NCI-H2196 (cell line): Measurements from ENCODE around the gene GBGT1.

Source experiments
- DNase-seq: peaks from one replicate; lab custom pipeline; 2025; ENCODE audit not compliant: unreplicated experiment; lab: John Stamatoyannopoulos, UW

GBGT1 gene

GRCh38 chr9:133117271-133118178, 46.2 kb downstream of the GBGT1 start:
- DNase-seq, result peak; percentile 73

DNA sequence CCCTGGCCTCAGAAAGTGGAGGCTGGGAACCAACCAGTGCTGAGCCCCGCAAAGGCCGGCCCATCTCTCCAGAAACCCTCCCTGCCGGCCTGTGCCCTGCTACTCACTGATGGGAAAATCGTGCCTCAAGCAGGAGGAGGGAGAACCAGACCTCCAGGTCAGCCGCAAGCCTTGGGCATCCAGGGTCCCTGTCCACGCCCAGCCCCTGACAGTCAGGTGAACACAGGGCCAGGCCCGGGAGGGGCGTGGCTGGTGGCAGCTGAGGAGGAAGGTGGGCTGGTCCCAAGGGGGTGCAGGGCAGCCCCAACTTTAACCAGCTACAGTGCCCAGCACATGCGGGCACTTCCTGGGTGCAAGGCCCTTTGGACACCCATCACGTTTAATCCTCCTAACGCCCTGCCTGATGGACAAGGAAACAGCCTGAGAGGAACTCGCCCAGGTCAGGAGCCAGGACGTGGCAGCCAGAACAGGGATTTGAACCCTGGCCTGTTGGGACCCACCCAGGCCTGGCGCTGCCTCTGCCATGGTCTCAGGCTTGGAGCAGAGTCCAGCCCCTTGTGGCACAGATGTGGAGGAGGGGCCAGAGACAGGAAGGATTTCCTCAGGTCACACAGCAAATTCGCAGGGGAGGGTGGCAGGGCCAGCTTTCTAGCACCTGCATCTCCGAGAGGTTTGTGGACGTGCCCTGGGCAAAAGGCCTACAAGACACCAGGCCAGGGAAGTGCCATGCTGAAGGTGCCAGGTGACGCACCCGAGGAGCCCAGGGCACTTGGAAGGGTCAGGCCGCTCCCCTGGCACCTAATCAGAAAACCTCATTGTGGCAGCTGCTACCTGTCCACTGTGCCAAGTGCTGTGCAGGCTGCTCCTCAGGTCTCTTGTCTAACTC, 47.1 kb downstream of the GBGT1 start:
- no peak for DNase-seq

DNA sequence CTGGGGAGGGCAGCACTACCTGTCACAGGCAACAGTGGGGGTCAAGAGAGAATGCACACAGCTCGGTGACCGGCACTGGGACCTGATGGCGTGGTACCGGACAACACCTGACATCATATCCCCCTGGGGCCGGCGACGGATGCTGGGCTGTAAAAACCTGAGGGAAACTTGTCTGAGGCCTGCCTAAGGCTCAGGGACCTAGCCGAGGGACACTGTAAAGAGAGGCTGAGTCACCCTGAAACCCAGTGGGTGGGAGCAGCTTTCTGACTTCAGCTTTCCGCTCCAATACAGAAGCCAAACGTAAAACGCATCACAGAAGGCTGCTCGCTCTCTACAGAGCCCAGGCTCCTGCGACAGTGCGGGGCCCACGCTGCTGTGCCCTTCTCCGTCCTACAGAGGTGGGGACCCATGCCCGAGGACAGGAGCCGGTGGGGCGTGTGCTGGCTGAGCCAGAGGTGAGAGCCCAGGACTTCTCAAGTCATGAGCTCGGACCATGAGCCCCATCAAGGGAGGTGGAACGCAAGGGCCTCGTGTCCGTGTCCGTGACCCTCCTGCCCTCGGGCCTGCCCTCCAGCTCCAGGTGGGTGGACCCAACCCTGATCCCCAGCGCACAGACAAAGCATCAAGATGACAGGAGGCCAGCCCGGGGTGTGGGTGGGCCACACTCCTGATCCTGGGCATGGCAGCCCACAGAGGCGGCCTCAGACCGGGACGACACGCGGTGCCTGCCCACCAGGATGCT, 47.9 kb downstream of the GBGT1 start:
- no peak for DNase-seq

GRCh38 chr9:133114886-133115603, 48.7 kb downstream of the GBGT1 start:
- DNase-seq, result no peak

DNA sequence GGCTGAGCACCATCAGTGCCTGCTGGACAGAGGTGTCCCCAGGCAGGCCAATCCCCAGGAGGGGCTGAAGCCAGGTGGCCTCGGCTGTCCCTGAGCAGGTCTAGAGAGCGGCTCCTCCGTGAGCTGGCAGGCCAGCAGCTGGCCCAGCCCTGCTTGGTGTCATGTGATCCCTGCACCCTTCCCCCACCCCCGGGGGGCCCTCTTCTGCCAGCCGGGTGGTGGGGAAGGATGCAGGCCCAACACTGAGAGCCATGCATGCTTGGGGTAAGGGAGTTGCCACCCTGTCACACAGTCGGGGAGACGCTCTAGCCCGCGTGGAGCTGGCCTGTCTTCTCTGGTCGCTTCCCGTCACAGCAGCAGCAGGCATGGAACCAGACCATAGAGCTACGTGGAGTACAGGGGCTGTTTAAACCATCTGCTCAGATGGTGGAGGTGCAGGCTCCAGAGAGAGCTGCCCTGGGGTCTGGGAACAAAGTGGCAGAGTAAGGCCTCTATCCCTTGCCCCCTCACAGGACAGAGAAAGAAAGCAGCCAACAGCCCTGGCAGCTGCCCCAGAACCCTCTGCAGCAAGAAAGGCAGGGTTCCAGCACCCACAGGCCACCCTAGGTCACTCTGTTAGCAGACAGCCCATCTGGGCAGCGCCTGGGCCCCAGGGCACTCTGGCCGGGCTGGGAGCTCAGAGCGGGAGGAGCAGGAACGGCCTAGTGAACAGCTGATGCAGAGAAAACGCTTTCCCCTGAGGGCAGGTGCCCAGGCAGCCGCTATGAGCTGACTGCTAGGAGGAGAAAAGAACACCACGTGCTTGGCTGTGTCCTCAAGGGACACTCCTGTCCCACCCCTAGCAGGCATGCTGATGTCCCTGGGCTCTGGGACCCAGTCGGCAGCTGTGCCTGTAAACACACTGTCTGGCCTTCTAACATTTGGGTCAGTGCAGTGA, 49.5 kb downstream of the GBGT1 start:
- peak; percentile 16 for DNase-seq

DNA sequence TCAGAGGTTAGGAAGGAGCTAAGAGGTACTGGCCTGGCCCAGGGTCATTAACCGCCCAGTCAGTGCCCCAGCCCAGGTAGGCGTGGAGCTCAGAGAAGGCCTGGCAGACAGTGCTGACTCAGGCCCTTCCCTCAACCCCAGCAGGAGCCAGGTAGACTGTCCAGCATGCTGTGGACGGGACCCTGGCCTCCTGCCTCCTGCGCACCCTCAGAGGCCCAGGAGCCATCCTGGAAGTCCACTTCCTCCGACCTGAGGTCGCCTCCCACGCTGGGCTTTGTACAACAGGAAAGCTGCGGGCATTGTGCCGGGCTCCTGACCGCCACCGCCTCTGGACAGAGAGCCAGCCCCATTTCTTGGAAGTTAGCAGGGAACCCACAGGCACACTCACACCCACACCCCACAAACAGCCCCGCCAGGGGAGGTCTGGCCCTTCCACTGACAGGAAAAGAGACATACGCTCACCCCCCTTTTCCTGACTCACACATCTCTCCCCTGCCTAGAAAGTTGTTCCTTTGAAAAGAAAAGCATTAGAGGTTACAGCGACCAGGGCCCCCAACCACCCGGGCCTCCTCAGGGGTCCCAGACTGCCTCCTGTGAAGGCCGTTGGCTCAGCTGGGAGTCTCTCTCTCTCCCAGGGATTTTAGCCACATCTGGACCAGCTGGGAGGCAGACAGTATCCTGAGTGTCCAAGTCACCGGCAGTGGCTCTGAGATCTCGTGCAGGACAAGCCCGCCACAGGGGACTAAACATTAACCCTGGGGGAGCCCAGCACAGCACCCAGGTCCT, 50.4 kb downstream of the GBGT1 start:
- no peak for DNase-seq

DNA sequence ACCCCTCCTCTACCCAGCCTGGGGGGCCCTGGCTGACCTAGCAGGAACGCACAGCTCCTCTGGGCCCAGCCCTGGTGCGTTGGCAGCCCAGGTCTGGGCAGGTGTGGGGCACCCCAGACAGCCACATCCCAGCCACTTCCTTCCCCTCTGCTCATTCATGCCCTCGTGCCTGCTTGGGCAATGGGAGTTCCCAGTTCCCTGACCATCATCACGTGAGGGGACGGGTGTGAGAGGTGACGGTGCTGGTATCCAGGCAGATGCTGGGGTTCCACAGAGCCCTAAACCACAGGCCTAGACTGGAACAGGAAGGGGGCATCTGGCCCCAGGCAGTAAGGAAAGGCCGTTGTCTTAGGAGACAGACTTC, 51.1 kb downstream of the GBGT1 start:
- DNase-seq, result no peak

- DNase-seq, result no peak
Measured at GRCh38 chr9:133111808-133112662, 51.7 kb downstream of the GBGT1 start.

DNA sequence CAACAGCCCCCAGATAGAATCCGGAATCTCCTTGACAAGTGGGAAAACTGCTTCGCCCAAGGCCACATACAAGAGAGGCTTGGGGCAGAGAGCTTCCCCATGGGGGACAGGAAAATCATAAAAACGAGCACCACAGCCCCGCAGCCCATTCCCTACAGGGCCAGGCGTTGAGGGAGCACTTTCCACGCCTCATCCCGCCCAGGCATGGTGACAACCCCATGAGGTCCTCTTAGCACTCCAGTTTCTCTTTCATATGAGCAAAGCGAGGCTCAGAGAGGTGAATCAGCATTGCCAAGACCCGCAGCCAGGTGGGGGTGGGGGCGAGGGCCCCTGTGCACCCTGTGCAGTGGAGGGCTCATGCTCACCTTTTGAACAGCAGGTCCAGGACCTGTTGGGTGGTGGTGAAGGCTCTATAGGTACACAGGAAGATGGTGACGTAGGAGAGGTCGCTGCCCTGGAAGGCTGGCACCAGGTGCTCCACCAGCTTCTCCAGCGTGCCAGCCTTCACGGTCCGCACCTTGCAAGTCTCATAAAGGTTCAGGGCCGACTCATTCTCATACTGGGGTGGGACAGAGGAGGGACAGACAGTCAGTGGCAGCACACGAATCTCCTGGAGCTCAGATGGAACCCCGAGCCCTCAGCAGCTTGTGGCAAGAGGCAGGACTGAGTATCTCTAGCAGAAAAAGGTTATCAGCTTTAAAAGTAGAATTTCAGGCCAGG, 53.6 kb downstream of the GBGT1 start:
- DNase-seq, result no peak

DNA sequence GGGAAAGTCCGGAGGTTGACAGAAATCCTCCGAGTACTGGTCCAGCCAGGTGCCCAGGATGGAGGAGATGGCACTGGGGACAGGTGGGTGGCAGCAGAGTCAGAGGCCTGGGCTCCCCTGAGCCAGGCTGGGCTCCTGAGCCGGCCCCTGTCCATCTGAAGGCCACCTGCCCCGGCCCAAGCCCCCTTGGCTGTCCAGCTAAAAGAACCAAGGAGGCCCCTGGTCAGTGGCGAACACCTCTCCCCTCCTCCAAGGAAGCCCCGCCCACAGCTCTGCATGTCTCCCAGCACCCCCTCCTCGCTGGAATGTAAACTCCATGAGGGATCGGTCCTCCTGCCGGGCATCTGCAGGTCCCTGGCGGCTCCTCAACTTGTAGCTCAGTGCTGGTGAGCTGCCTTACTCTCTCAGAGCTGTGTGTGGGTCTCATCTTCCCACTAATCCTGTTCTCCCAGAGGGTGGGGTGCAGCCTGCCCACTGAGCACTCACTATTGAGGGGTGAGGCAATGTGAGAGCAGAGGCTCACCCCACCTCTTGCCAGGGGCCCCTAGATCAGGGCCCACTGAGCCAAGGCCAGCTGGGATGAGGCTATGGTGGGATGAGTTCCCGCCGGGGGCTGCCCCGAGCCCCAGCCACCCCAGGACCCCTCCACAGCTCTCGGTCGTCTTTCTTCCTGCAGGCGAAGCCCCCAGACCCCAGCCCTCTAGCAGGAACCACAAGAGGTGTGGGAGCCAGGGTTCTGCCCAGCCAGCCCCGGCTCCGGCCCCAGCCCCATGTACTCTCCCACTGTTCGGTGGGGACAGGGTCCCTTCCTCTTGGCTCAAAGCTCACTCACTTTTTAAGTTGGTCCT, 54.7 kb downstream of the GBGT1 start:
- DNase-seq, result no peak

- no peak for DNase-seq
Measured at GRCh38 chr9:133107961-133108793, 55.5 kb downstream of the GBGT1 start.

GRCh38 chr9:133107245-133107722, 56.4 kb downstream of the GBGT1 start:
- no peak for DNase-seq

DNA sequence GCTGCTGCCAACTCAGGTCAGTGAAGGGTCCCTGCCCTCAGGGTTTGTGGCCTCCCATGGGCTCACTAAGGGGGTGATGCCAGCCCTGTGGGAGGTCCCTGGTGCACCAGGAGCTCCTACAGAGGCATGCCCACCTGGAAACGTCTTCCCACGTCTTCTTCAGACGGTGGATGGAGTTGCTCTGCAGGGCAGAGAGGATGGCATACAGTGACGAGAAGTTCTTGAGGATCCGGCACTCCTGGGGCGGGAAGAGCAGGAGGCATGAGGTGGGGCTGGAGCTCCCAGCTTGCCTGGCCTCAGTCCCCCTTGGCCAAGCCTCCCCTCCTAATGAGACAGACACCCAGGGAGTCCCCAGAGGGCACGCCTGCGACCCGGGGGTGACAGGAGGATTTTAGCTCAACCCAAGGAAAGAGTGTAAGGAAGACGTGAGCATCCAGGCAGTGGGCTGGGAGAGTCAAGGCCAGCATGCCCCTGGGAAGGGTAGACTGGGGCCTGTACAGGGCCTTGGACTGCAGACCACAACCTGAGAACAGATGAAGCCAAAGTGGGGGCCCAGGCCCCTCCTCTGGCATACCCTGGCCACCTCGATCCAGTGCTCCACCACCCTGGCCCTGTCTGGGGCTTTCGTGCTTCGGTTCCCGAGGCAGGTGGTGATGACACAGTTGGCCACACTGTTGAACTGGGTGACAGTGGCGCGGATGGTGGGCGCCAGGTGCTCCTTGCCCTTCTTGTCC, 57.0 kb downstream of the GBGT1 start:
- no peak for DNase-seq

GRCh38 chr9:133105461-133105770, 58.3 kb downstream of the GBGT1 start:
- DNase-seq, result no peak
